HG03575 (cell line): ENCODE data around the gene JMJD8.
"Not testable (repeated sequence)": the region's sequence is repeated elsewhere in the genome, so short reads cannot be mapped to it uniquely, and the experiment has no call there.

Experiments
- ATAC-seq: cut with Tn5 transposase; IDR thresholded peaks from one replicate; pipeline ENCODE4 v1.9.1; 2021; ENCODE audit not compliant: unreplicated experiment, insufficient number of reproducible peaks, low FRiP score; ENCODE audit errors: extremely low read depth

Gene JMJD8

GRCh38 chr16:695355-696089 is 11.4 kb upstream of the JMJD8 start:
- ATAC-seq = no peak

- no peak for ATAC-seq
Observed at GRCh38 chr16:694863-695354, 10.8 kb upstream of the JMJD8 start.

GRCh38 chr16:694187-694862 is 10.2 kb upstream of the JMJD8 start:
- ATAC-seq = no peak

DNA sequence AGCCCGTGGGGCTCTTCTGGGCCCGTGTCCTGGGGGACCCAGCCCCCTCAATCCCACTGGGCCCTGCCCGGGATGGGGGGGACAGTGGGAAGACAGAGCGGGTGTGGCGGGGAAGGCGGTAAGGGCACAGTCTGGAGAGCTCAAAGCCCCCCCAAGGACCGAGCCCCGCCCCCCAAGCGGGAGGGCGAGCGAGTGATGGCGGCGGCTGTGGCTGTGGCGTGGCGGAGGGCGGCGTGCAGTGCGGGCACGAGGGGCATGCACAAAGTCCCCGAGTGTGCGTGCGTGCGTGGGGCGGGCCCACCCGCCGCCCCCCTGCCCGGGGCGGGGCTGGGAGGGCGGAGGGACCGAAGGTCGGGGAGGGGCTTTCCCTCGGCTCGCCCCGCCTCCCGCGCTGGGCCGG is 9.6 kb upstream of the JMJD8 start:
- ATAC-seq = no peak

- no peak for ATAC-seq
Observed at GRCh38 chr16:693364-693763, 9.2 kb upstream of the JMJD8 start.

DNA sequence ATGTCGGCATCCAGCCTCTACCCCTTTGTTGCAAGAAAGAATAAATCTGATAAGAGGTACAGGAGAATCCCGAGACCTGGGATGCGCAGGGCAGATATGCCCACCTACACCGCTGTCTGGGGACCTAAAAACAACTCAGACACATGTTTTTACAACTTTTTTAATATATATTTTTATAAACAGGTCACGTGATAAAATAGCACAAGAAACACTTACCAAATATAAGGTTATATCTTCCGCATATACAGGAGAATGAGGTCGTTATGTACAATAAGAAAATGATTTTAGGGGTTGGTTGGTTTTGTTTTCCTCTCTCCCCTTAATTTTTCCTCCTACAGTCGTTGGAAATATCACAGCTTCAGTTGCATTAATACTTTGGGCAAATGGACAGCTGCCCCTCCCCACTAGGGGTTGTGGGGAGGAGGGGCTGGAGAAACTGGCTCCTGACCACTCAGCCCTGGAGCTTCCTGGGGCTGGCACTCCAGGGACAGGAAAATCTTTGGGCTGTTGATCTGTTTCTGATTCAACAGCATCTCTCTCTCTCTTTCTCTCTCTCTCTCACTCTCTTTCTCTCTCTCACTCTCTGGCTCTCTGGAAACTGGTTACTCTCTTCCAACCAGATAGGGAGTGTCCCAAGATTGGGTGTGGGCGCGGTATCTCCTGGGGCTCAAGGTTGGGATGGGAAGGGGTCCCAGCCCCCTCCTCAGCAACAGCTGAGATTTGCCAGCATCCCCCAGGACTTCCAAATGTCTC is 8.4 kb upstream of the JMJD8 start:
- no peak for ATAC-seq

- not testable (repeated sequence) for ATAC-seq
Observed at GRCh38 chr16:691242-691641, 7.1 kb upstream of the JMJD8 start.

GRCh38 chr16:689175-689897 is 5.2 kb upstream of the JMJD8 start:
- ATAC-seq = no peak

- ATAC-seq = no peak
Observed at GRCh38 chr16:687499-687898, 3.4 kb upstream of the JMJD8 start.

DNA sequence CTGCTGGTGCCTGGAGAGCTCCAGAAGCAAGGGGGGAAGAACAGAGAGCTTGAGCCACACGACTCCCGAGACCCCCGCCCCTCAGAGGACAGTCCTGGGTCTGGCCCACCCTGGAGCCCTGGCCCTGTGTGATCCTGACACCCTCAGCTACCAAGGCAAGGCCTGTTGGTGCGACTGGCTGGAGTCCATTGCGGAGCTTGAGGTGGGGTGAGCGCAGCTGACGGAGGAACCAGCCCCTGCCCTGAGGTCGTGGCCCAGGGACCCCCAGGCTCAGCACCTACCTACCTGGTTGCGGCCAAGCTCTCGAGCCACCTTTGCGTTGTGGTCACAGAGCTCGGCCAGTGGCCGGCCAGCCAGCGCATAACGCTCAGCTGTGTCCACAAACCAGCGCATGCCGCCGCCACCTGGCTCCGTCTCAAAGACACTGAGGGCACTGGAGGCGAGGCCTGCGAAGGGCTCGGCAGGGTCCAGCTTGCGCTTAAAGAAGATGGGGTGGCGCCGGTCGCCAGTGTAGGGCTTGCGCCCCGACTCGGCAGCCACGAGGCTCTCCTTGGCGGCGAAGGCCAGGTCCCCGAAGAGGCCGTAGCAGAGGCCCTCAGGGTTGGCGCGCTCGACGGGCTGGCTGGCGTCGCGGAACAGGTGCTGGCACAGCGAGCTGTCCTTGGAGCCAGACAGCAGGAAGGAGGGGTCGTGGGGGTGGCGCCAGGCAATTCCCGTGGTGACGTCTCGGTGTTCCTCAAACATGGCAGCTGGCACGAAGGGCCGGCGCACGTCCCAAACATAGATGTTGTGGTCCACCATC is 2.5 kb upstream of the JMJD8 start:
- no peak for ATAC-seq

DNA sequence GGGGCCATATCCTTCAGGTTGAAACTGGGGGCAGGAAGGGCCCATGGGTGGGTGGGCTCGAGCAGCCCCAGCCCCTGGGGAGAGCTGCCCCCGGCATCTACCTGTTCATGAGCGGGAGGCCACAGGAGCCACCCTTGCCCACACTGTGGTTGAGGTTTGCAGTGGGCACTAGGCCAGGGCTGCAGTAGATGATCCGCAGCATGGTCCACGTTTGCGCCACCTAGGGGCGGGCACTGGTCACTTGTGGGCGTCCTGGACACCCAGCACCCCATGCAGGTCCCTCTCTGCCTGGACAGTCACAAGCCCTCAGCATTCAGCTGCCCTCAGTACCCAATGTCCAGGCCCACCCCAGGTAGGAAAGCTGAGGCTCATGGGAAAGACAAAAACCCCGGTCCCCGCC is 1.8 kb upstream of the JMJD8 start:
- ATAC-seq = no peak

DNA sequence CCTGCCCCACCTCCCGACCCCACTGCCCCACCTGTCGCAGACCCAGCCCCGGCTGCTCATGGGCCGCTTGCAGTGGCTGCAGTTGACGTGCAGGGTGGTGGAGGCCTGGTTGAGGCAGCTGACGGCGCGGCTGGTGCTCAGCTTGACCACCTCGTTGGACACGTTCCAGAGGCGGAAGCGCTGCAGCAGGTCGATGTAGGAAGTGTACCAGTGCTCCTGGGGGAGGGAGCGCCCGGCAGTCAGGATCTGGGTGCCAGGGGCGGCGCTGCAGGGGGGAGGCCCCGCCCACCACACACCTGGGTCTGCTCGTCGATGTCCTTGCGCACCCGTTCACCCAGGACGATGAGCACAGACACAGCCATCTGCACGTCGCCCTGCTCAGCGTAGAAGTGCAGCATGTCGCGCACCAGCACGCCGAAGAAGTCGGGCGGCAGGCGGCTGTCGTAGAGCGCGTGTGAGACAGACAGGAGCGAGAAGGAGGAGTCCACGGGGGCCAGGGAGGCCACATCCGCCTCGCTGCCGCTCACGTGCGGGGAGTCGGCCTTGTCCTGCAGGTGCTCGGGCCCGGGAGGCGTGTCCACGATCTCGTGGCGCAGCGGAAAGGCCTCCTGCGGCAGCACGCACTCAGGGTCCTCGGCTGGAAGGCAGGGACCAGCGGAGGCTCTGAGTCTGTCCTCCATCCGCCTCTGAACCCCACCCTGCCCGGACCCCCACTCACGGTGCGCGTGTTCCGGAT is 995 bp upstream of the JMJD8 start:
- no peak for ATAC-seq

DNA sequence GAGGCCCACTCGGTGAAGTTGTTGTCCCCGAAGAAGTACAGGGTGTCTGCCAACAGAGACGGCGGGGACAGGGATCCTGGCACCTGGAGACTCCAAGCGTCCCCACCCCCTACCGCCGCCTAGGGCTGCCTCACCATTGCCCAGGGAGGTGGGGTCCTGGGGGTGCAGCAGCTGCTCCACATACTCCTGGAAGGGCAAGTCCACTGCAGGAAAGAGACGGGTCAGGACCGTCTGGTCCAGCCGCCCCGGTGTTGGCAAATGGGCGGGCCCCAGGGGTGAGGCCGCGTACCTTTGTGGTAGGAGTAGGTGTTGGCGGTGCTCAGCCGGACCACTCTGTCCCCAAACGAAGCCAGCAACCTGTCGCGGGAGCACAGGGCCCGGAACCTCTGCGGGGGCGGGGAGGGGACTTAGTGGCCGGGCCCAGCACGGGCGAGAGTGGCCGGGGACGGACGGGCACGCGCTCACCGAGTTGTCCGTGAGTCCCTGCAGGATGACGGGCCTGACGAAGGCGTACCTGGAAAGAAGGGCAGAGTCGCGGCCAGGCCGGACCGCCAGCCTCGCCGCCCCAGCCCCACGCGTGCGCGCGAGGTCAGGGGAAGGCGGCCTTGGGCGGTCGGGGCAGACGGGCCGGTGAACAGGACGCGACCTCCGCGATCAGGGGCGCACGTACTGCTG is 601 bp downstream of the JMJD8 start:
- no peak for ATAC-seq

DNA sequence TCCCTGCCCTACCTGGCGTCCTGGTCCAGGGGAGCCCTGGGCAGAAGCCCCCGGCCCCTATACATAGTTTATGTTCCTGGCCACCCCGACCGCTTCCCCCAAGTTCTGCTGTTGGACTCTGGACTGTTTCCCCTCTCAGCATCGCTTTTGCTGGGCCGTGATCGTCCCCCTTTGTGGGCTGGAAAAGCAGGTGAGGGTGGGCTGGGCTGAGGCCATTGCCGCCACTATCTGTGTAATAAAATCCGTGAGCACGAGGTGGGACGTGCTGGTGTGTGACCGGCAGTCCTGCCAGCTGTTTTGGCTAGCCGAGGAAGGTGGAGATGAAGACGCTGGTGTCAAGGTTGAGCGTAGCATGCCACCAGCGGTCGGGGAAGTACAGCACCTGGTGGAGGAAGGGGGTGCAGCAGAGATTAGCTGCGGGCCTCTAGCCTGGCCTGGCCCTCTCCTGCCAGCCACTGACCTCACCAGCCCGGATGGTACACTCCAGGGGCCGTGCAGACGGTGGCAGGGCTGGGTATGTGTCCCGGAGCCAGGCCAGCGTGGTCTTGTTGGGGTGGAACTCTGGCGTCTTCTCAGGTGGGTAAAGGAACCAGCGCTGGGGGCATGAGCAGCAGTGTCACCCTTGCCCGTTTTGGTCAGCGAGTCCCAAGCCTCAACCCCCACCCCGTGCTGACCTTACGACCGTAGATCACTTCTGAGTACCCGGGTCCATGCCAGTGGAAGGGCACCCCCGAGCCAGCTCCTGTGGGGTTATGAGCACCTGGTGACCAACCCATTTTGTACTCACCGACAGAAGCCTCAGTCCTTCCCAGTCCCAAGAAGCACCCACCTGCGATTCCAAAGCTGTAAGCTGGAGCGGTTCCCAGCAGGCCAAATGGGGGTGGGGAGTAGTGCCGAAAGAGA is 1.4 kb downstream of the JMJD8 start:
- no peak for ATAC-seq

DNA sequence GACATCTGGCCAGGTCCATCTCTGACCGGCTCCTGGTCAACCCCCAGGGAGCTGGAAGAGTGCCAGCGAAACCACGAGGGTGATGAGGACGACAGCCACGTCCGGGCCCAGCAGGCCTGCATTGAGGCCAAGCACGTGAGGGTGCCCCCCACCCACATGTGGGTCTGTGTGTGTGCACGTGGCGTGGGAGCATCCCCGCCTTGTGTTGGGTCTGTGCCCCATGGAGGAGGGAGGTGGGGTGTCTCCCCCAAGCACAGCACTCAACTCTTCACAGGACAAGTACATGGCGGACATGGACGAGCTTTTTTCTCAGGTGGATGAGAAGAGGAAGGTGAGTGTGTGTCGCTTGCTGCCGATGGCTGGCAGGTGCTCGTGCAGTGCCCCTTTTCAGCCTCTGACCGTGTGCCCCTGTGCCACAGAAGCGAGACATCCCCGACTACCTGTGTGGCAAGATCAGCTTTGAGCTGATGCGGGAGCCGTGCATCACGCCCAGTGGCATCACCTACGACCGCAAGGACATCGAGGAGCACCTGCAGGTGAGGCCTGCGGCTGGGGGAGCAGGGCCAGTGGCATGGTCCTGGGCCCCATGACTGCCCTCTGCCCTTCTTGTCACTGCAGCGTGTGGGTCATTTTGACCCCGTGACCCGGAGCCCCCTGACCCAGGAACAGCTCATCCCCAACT is 2.2 kb downstream of the JMJD8 start:
- ATAC-seq = no peak
